ENCODE data around the gene TRIM40. TPM values are rescaled to one million over a fixed set of nuclear protein-coding genes. Genes with fewer than 3 reads are reported as not detected.

Gene TRIM40
- total and polyA plus RNA-seq, 2 of the 13 experiments (the other 11 are each of a cell fraction or from before 2014, with no cell fraction given): 0.58 TPM; not detected in 1

- TF ChIP-seq ZNF12 (CRISPR knock-in tag; IDR thresholded peaks at IDR 0.05): no peak
- TF ChIP-seq SOX5 (CRISPR knock-in tag; IDR thresholded peaks at IDR 0.05; ENCODE audit: borderline replicate concordance): no peak; the same call in 1 of the 2 replicates
- TF ChIP-seq TBP (CRISPR knock-in tag; IDR thresholded peaks at IDR 0.05): no peak
- 0 out of 2 replicates have a peak, but pooled peaks have one; percentile 25 for TF ChIP-seq ZNF292 (CRISPR knock-in tag; IDR thresholded peaks at IDR 0.05; ENCODE audit: borderline replicate concordance, low read depth)
- TF ChIP-seq ZSCAN12 (CRISPR knock-in tag; IDR thresholded peaks at IDR 0.05): no peak
- peak; percentile 77 for TF ChIP-seq ARID5B (CRISPR knock-in tag; IDR thresholded peaks at IDR 0.05)
- 0 out of 2 replicates have a peak, but pooled peaks have one; percentile 53 for TF ChIP-seq ARNTL (CRISPR knock-in tag; IDR thresholded peaks at IDR 0.05)
- no peak for TF ChIP-seq PTBP1 (IDR thresholded peaks at IDR 0.05; ENCODE audit: low read depth, low read length, poor library complexity, severe bottlenecking)
- peak; percentile 74; the same call in 1 of the 2 replicates for TF ChIP-seq FOXK1 (CRISPR knock-in tag; IDR thresholded peaks at IDR 0.05; ENCODE audit: borderline replicate concordance, low read depth)
- TF ChIP-seq ZNF280B (CRISPR knock-in tag; IDR thresholded peaks at IDR 0.05; ENCODE audit: borderline replicate concordance): 0 out of 2 replicates have a peak, but pooled peaks have one; percentile 7
- TF ChIP-seq SRF (IDR thresholded peaks at IDR 0.05; ENCODE audit: low read depth, low read length): no peak
- TF ChIP-seq ZNF670 (CRISPR knock-in tag; IDR thresholded peaks at IDR 0.05; ENCODE audit: borderline replicate concordance): no peak
- no peak for TF ChIP-seq ZNF552 (CRISPR knock-in tag; IDR thresholded peaks at IDR 0.05; ENCODE audit: borderline replicate concordance)
- no peak for TF ChIP-seq KIAA2018 (CRISPR knock-in tag; IDR thresholded peaks at IDR 0.05; ENCODE audit: borderline replicate concordance)
These were observed 32.7 kb upstream of the TRIM40 start (continued) for GRCh38 chr6:30102970-30103871.

All from HepG2 (cell line).